Memory B cell (primary cell): Measurements from ENCODE around the gene BBS9.
A peak's percentile ranks its signal among the peaks of the same experiment; 100 is the strongest.
"Not testable (repeated sequence)": the region's sequence is repeated elsewhere in the genome, so short reads cannot be mapped to it uniquely, and the experiment has no call there.

Experiments
- ATAC-seq: fragments of 150-1000 bp; cut with Tn5 transposase; 2 replicates; pipeline ENCODE4 v1.10.0; 2021; ENCODE audit warnings: low read depth, mild to moderate bottlenecking, moderate library complexity
- DNase-seq, 2 donors: peaks; one replicate each; pipeline ENCODE4 v3.0.0; 2022; ENCODE audit warnings: low spot score in 2 of 2
- H3K27ac Mint-ChIP-seq: one replicate; pipeline ENCODE4 v1.8.0; 2022; ENCODE audit warnings: mild to moderate bottlenecking, moderate library complexity, mixed read lengths
- H3K27me3 Mint-ChIP-seq: one replicate; pipeline ENCODE4 v1.8.0; 2022; ENCODE audit warnings: mixed read lengths
- H3K36me3 Mint-ChIP-seq: one replicate; pipeline ENCODE4 v1.8.0; 2022; ENCODE audit warnings: mild to moderate bottlenecking, mixed read lengths
- H3K4me1 Mint-ChIP-seq: one replicate; pipeline ENCODE4 v1.8.0; 2022; ENCODE audit warnings: mixed read lengths
- H3K4me3 Mint-ChIP-seq: one replicate; pipeline ENCODE4 v1.8.0; 2022; ENCODE audit warnings: mild to moderate bottlenecking, moderate library complexity, mixed read lengths
- H3K9me3 Mint-ChIP-seq: one replicate; pipeline ENCODE4 v1.8.0; 2022; ENCODE audit warnings: mixed read lengths

The BBS9 gene

DNA sequence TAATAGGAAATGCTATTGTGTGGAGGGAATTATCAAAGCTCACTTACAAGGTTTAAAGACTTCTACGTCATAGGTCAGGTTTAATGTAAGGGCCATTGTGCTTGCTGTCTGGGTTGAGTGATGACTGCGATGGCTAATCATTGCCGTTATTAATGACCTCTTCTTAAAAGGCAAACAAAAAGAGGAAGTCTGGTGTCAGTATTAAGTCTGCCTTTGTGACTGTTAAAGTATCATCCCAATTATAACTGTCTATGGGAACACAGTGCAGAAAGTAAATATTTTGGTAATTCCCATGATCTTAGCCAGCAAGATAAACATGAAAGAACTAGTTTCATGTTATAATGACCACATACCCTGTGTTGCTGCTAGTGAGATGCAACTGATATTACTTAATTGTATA, 382.4 kb downstream of the BBS9 start:
- no peak overlapping the region for H3K4me3 Mint-ChIP-seq
- ATAC-seq: no peak

GRCh38 chr7:33516568-33516967, 387.2 kb downstream of the BBS9 start:
- Mint-ChIP-seq H3K27ac (no peak overlapping the region), H3K4me1 (no peaks in the 10 kb centered on the region), H3K9me3 (no peaks in the 10 kb centered on the region), H3K4me3 (no peak overlapping the region), H3K27me3 (no peaks in the 10 kb centered on the region), H3K36me3 (peaks cover 1% of the 10 kb centered on the region)
- no peak for DNase-seq
- no peak for ATAC-seq

More for the DNA sequence above, 382.4 kb downstream of the BBS9 start:
- no peak overlapping the region for H3K27ac Mint-ChIP-seq
- H3K4me1 Mint-ChIP-seq: no peaks in the 10 kb centered on the region
- peaks cover 7% of the 10 kb centered on the region for H3K36me3 Mint-ChIP-seq
- H3K9me3 Mint-ChIP-seq: no peaks in the 10 kb centered on the region
- H3K27me3 Mint-ChIP-seq: no peaks in the 10 kb centered on the region
- DNase-seq: no peak

- peaks cover 1% of the 10 kb centered on the region for H3K36me3 Mint-ChIP-seq
- DNase-seq: no peak
- no peak overlapping the region for H3K27ac Mint-ChIP-seq
- H3K4me1 Mint-ChIP-seq: no peaks in the 10 kb centered on the region
- H3K9me3 Mint-ChIP-seq: no peaks in the 10 kb centered on the region
- H3K4me3 Mint-ChIP-seq: no peak overlapping the region
- ATAC-seq: no peak
- no peaks in the 10 kb centered on the region for H3K27me3 Mint-ChIP-seq
Observed at GRCh38 chr7:33517191-33517590, 387.8 kb downstream of the BBS9 start.

DNA sequence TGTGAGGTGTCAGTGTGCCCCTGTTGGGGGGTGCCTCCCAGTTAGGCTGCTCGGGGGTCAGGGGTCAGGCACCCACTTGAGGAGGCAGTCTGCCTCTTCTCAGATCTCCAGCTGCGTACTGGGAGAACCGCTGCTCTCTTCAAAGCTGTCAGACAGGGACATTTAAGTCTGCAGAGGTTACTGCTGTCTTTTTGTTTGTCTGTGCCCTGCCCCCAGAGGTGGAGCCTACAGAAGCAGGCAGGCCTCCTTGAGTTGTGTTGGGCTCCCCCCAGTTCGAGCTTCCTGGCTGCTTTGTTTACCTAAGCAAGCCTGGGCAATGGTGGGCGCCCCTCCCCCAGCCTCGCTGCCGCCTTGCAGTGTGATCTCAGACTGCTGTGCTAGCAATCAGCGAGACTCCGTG, 397.6 kb downstream of the BBS9 start:
- DNase-seq, H3K4me3 Mint-ChIP-seq, H3K9me3 Mint-ChIP-seq, H3K27ac Mint-ChIP-seq, H3K36me3 Mint-ChIP-seq, H3K4me1 Mint-ChIP-seq, H3K27me3 Mint-ChIP-seq, ATAC-seq: not testable (repeated sequence)

GRCh38 chr7:33527613-33528012, 398.2 kb downstream of the BBS9 start:
- not testable (repeated sequence) for H3K36me3 Mint-ChIP-seq, H3K27me3 Mint-ChIP-seq, H3K4me3 Mint-ChIP-seq, H3K4me1 Mint-ChIP-seq, DNase-seq, ATAC-seq, H3K9me3 Mint-ChIP-seq, H3K27ac Mint-ChIP-seq

- no peak for DNase-seq
- no peak for ATAC-seq
- Mint-ChIP-seq H3K4me1 (no peaks in the 10 kb centered on the region), H3K9me3 (peaks cover 2% of the 10 kb centered on the region), H3K27ac (no peak overlapping the region), H3K36me3 (peaks cover 19% of the 10 kb centered on the region), H3K27me3 (no peaks in the 10 kb centered on the region), H3K4me3 (no peak overlapping the region)
Observed at GRCh38 chr7:33529070-33529469, 399.7 kb downstream of the BBS9 start.

GRCh38 chr7:33530664-33531063, 401.3 kb downstream of the BBS9 start:
- peaks cover 31% of the 10 kb centered on the region for H3K36me3 Mint-ChIP-seq
- H3K4me1 Mint-ChIP-seq: no peaks in the 10 kb centered on the region
- peaks cover 3% of the 10 kb centered on the region for H3K9me3 Mint-ChIP-seq
- no peak overlapping the region for H3K27ac Mint-ChIP-seq
- ATAC-seq (no peak), DNase-seq (no peak)
- no peaks in the 10 kb centered on the region for H3K27me3 Mint-ChIP-seq
- no peak overlapping the region for H3K4me3 Mint-ChIP-seq

GRCh38 chr7:33531888-33532287, 402.5 kb downstream of the BBS9 start:
- Mint-ChIP-seq H3K4me1 (no peaks in the 10 kb centered on the region), H3K4me3 (no peak overlapping the region), H3K27ac (no peak overlapping the region), H3K9me3 (peaks cover 3% of the 10 kb centered on the region), H3K27me3 (no peaks in the 10 kb centered on the region), H3K36me3 (peaks cover 39% of the 10 kb centered on the region)
- DNase-seq: no peak
- no peak for ATAC-seq

DNA sequence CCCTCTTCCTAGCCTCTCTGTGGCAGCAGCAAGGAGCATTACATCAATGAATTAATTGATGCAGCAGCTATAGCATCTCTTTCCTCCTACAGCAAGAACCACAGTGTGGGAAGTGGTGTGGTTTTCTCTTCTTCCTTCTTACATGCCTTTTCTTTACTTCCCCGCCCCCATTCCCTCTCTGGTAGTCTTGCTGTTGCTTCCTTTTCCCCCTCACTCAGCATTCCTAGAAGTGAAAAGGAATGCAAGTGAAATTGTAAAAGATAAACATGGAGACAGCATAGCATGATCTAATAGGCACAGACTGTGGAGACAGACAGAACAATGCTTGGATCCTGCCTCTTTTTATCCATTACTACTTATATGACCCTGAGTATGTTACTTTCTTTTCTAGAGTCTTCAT, 405.5 kb downstream of the BBS9 start:
- peaks cover 12% of the 10 kb centered on the region for H3K9me3 Mint-ChIP-seq
- no peaks in the 10 kb centered on the region for H3K4me1 Mint-ChIP-seq
- H3K36me3 Mint-ChIP-seq: peaks cover 58% of the 10 kb centered on the region
- H3K27me3 Mint-ChIP-seq: no peaks in the 10 kb centered on the region
- no peak overlapping the region for H3K4me3 Mint-ChIP-seq
- H3K27ac Mint-ChIP-seq: no peak overlapping the region
- no peak for DNase-seq
- ATAC-seq: no peak

GRCh38 chr7:33535989-33536388, 406.6 kb downstream of the BBS9 start:
- no peak for DNase-seq
- no peak overlapping the region for H3K27ac Mint-ChIP-seq
- H3K36me3 Mint-ChIP-seq: peaks cover 64% of the 10 kb centered on the region
- no peak overlapping the region for H3K4me3 Mint-ChIP-seq
- no peaks in the 10 kb centered on the region for H3K4me1 Mint-ChIP-seq
- H3K9me3 Mint-ChIP-seq: peaks cover 17% of the 10 kb centered on the region
- no peaks in the 10 kb centered on the region for H3K27me3 Mint-ChIP-seq
- no peak for ATAC-seq

GRCh38 chr7:33536398-33537103, 407.2 kb downstream of the BBS9 start:
- Mint-ChIP-seq H3K36me3 (peaks cover 69% of the 10 kb centered on the region), H3K27me3 (no peaks in the 10 kb centered on the region), H3K9me3 (peaks cover 20% of the 10 kb centered on the region), H3K27ac (no peak overlapping the region), H3K4me3 (no peak overlapping the region), H3K4me1 (no peaks in the 10 kb centered on the region)
- ATAC-seq (no peak), DNase-seq (no peak)

GRCh38 chr7:33537104-33537477, 407.7 kb downstream of the BBS9 start:
- peaks cover 67% of the 10 kb centered on the region for H3K36me3 Mint-ChIP-seq
- no peaks in the 10 kb centered on the region for H3K27me3 Mint-ChIP-seq
- no peak for ATAC-seq
- H3K9me3 Mint-ChIP-seq: peaks cover 18% of the 10 kb centered on the region
- no peak for DNase-seq
- no peak overlapping the region for H3K4me3 Mint-ChIP-seq
- H3K27ac Mint-ChIP-seq: no peak overlapping the region
- no peaks in the 10 kb centered on the region for H3K4me1 Mint-ChIP-seq

DNA sequence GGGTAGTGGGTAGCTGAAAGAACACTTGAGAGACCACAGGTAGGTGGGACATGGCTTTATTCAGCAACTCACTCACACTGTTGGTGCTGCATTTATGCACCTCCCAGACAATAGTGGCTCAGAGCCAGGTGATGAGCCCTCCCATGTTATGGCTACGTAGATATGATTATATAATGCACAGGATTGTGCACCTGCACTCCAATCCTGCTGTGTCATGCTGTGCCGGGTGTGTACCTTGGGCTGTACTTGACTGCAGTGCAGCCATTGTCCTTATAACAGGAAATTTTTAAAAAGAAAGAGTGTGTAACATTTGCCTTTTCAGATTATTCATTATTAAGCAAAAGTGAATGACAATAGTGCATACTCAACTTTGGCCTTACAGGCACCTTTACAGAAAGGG, 409.8 kb downstream of the BBS9 start:
- DNase-seq (peak in 1 of 2 donors; percentile 11), ATAC-seq (no peak)
- Mint-ChIP-seq H3K36me3 (peaks cover 60% of the 10 kb centered on the region), H3K4me1 (no peaks in the 10 kb centered on the region), H3K27me3 (no peaks in the 10 kb centered on the region), H3K27ac (no peak overlapping the region), H3K9me3 (peaks cover 22% of the 10 kb centered on the region), H3K4me3 (no peak overlapping the region)

GRCh38 chr7:33539659-33540400, 410.5 kb downstream of the BBS9 start:
- ATAC-seq (no peak), DNase-seq (no peak)
- Mint-ChIP-seq H3K4me1 (no peaks in the 10 kb centered on the region), H3K36me3 (peaks cover 57% of the 10 kb centered on the region), H3K9me3 (peaks cover 22% of the 10 kb centered on the region), H3K4me3 (no peak overlapping the region), H3K27me3 (no peaks in the 10 kb centered on the region), H3K27ac (no peak overlapping the region)

DNA sequence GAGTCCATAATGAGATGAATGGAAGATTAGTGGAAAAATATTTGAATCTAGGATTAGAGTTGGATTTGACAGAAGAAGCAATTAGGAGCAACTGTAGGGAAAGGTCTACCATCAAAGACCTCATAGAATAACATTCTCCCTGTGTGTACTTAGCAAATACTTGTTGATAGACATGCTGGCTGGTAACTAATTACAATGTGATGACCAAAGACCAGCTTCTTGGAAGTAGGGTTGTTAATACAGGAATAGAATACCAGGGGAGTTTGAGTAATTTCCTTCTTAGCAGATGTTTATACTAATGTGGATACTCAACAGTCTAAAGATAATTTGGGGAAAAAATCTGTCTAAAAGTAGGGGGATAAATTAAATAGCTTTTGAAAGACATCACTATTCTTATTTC, 418.5 kb downstream of the BBS9 start:
- H3K36me3 Mint-ChIP-seq: peaks cover 22% of the 10 kb centered on the region
- no peak for DNase-seq
- no peak for ATAC-seq
- no peak overlapping the region for H3K4me3 Mint-ChIP-seq
- H3K27ac Mint-ChIP-seq: no peak overlapping the region
- peaks cover 2% of the 10 kb centered on the region for H3K9me3 Mint-ChIP-seq
- no peaks in the 10 kb centered on the region for H3K4me1 Mint-ChIP-seq
- no peaks in the 10 kb centered on the region for H3K27me3 Mint-ChIP-seq
